BJ (cell line): ENCODE measurements around the gene ERBB4. TPM values are rescaled to one million over a fixed set of nuclear protein-coding genes. Genes with fewer than 3 reads are reported as not detected.
A peak's percentile ranks its signal among the peaks of the same experiment; 100 is the strongest.

Experiments
- CTCF ChIA-PET: fragments of 350-600 bp; formaldehyde crosslinking; extraction: SDS; loops from one replicate; lab custom pipeline; 2021; ENCODE audit warnings: antibody characterized with exemption, inconsistent platforms; lab: Yijun Ruan, JAX
- POLR2A ChIA-PET: fragments of 300-600 bp; sonication (Branson Sonifier 250); formaldehyde crosslinking; extraction: SDS; loops from one replicate; lab custom pipeline; 2021; ENCODE audit warnings: antibody characterized with exemption; lab: Charles Lee
- DNase-seq: peaks from one replicate; pipeline ENCODE4 v3.0.0-alpha.2; 2011; ENCODE audit warnings: low read depth
- H3K27me3 ChIP-seq: 2 replicates; pipeline ENCODE4 v1.6.0; 2011; ENCODE audit warnings: low read length; ENCODE audit not compliant: control insufficient read depth, insufficient read depth
- H3K36me3 ChIP-seq: 2 replicates; pipeline ENCODE4 v1.5.1; 2011; ENCODE audit warnings: low read length; ENCODE audit not compliant: control insufficient read depth, insufficient read depth
- H3K4me3 ChIP-seq: 2 replicates; pipeline ENCODE4 v1.5.1; 2011; ENCODE audit warnings: low read depth, mild to moderate bottlenecking, control low read depth, low read length
- CTCF ChIP-seq: IDR thresholded peaks from 2 replicates; pipeline ENCODE4 v1.5.1; 2011; ENCODE audit warnings: low read depth, mild to moderate bottlenecking, control low read depth, inconsistent platforms, low read length, moderate library complexity; ENCODE audit not compliant: insufficient read depth
- polyA plus RNA-seq: library from polyadenylated mRNA; depleted of rRNA; stranded (reverse); fragments of >200 nt; gene quantifications from 2 replicates; pipeline ENCODE4 v1.2.3, GENCODE V29; 2011

ERBB4 gene
- polyA plus RNA-seq, 1 experiment = not detected

- peaks cover 2% of the 10 kb centered on the region; the same call in 1 of the 2 replicates for H3K27me3 ChIP-seq
- no peaks in the 10 kb centered on the region for H3K36me3 ChIP-seq
- TF ChIP-seq CTCF = no peak
- ChIA-PET CTCF (no interaction called here), POLR2A (no interaction called here)
- H3K4me3 ChIP-seq = no peak overlapping the region
- DNase-seq = no peak
These were observed 503.6 kb downstream of the ERBB4 start for GRCh38 chr2:212034841-212035585.

DNA sequence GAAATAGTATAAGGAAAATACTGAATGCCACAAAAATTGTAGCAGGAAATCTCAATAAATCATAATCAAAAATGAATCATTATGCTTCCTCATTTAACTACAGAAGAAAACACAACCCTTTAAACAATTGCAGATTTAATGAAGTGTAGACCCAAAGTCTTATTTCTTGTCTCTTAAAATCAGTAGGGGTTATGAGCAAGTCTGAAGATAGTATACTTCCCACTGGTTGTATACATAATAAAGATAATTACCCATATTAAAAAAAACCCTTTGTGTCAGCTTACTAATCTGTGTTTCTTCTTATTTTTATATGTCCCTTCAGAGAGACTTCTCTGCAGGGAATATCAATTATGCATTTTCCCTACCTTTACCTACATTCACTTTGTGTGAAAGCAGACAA, 504.7 kb downstream of the ERBB4 start:
- no peak for TF ChIP-seq CTCF
- DNase-seq = no peak
- ChIA-PET CTCF (interaction anchor here (0.6 to 1.8 kb wide), 2 partner anchors 21 to 29 kb away, joined by 3 to 4 read pairs; no protein-coding TSS in a partner anchor), POLR2A (no interaction called here)
- H3K4me3 ChIP-seq = no peak overlapping the region
- peaks cover 2% of the 10 kb centered on the region; the same call in 1 of the 2 replicates for H3K27me3 ChIP-seq
- H3K36me3 ChIP-seq = no peaks in the 10 kb centered on the region

DNA sequence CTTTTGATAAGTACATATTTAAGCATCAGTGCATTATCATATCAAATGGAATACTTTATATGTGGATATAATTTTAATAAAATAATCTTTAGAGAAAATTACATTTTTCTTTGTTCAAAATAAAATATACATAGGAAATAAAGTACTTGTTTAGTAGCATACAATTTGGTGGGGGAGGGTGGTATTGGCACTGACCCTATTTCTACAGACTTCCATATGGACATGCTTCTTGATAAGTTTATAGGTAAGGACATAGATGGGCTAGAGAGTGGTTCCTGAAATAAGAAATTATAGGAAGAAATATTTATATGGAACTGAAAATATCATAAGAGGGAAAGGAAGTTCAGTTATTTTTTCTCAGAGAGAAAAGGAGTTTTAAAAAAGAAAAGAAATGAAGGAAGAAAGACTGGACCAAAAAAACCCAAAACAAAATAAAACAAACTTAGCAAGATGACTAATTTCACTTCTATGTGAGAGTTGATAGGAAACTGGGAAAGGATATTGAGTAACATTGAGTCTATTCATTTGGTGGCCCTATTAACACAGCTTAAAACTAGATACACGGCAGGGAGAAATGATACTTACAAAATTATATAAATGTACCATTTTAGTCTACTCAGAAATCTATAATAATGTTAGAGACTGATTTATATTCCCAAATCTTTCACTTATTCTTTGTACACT, 505.9 kb downstream of the ERBB4 start:
- TF ChIP-seq CTCF = no peak
- DNase-seq = no peak
- ChIA-PET POLR2A (no interaction called here), CTCF (interaction anchor here (1.8 kb wide), 1 partner anchor 28 kb away, joined by 4 read pairs; no protein-coding TSS in a partner anchor)
- Histone ChIP-seq H3K4me3 (no peak overlapping the region), H3K27me3 (peaks cover 2% of the 10 kb centered on the region; the same call in 1 of the 2 replicates), H3K36me3 (no peaks in the 10 kb centered on the region)

GRCh38 chr2:212032032-212032431, 506.6 kb downstream of the ERBB4 start:
- POLR2A ChIA-PET = no interaction called here
- peak; percentile 62 for DNase-seq

More at GRCh38 chr2:212032032-212032431, 506.6 kb downstream of the ERBB4 start:
- CTCF ChIA-PET = no interaction called here
- no peaks in the 10 kb centered on the region for H3K36me3 ChIP-seq
- no peak for TF ChIP-seq CTCF
- H3K27me3 ChIP-seq = peaks cover 2% of the 10 kb centered on the region; the same call in 1 of the 2 replicates
- H3K4me3 ChIP-seq = no peak overlapping the region
